K562 (cell line): Measurements from ENCODE around the gene PSMA7. TPM values are rescaled to one million over a fixed set of nuclear protein-coding genes. Genes with fewer than 3 reads are reported as not detected.

Source experiments
- BHLHE40 ChIP-seq: IDR thresholded peaks from 2 replicates; pipeline ENCODE4 v1.6.1; 2011; ENCODE audit warnings: low read length, improper control_type of control experiment
- EP300 ChIP-seq: IDR thresholded peaks from 2 replicates; pipeline ENCODE4 v1.6.1; 2012; ENCODE audit warnings: low read length, improper control_type of control experiment
- HNRNPUL1 ChIP-seq: fragments of 200-400 bp; formaldehyde crosslinking; IDR thresholded peaks from 2 replicates; pipeline ENCODE4 v1.6.1; 2017; ENCODE audit warnings: low read length
- KDM1A ChIP-seq, 2 experiments: fragments of 450-650 bp; IDR thresholded peaks; 2 replicates each; pipeline ENCODE4 v1.6.1; 2016; ENCODE audit warnings: mild to moderate bottlenecking in 2 of 2
- KDM2B ChIP-seq: fragments of 250-450 bp; sonication (Bioruptor Pico); IDR thresholded peaks from 2 replicates; pipeline ENCODE4 v1.8.0; 2021; ENCODE audit warnings: mild to moderate bottlenecking, moderate library complexity
- NR2C2 ChIP-seq, 2 experiments: fragments of 200-800 bp in 1 of 2; sonication (Bioruptor generic) in 1 of 2; sonication (generic) in 1 of 2; formaldehyde crosslinking in 1 of 2; IDR thresholded peaks; 2 replicates each; pipeline versions ENCODE4 v1.6.1 to v1.8.0; 2016 to 2022; ENCODE audit warnings: mild to moderate bottlenecking in 1 of 2, missing compliant biosample characterization in 1 of 2, missing genetic modification characterization in 1 of 2, missing genetic modification reagents in 1 of 2
- PML ChIP-seq: IDR thresholded peaks from 2 replicates; pipeline ENCODE4 v1.6.1; 2012; ENCODE audit warnings: low read length, inconsistent platforms
- SMAD1 ChIP-seq: fragments of 150-350 bp; IDR thresholded peaks from 2 replicates; pipeline ENCODE4 v1.6.1; 2014; ENCODE audit warnings: low read length, low read depth; ENCODE audit not compliant: partially characterized antibody
- SNRNP70 ChIP-seq: fragments of 200-400 bp; formaldehyde crosslinking; optimal IDR thresholded peaks from 2 replicates; pipeline ENCODE3; 2017; ENCODE audit warnings: low read depth, low read length
- TCFL5 ChIP-seq: fragments of 250-450 bp; sonication (Bioruptor Pico); conservative IDR thresholded peaks from 2 replicates; pipeline ENCODE4 v1.6.1; 2021; ENCODE audit warnings: mild to moderate bottlenecking, moderate library complexity, matching md5 sums
- ZC3H4 ChIP-seq: sonication (generic); formaldehyde crosslinking; IDR thresholded peaks from 2 replicates; pipeline ENCODE4 v1.9.0; 2021; ENCODE audit warnings: missing genetic modification reagents, borderline replicate concordance
- ZFPM2 ChIP-seq: fragments of 250-450 bp; sonication (Bioruptor Pico); IDR thresholded peaks from 2 replicates; pipeline ENCODE4 v1.5.1; 2022; ENCODE audit warnings: mild to moderate bottlenecking
- ZNF232 ChIP-seq: sonication (generic); formaldehyde crosslinking; IDR thresholded peaks from 2 replicates; pipeline ENCODE4 v1.8.0; 2022; ENCODE audit warnings: mild to moderate bottlenecking, missing genetic modification reagents
- polyA plus RNA-seq, 8 experiments: library from polyadenylated mRNA; depleted of rRNA in 4 of 8; stranded (reverse) in 5 of 8; unstranded in 3 of 8; fragments of >200 nt; fragmentation: Nextera tagmentation in 2 of 8; fragmentation: Illumina TruSeq in 1 of 8; extraction: Ambion mirVana in 2 of 8; extraction: Trizol in 1 of 8; gene quantifications; 2 replicates each; pipeline versions ENCODE4 v1.2.1 to v1.2.3, GENCODE V29; 2011 to 2014; ENCODE audit warnings: inconsistent platforms in 1 of 8, missing spikeins in 1 of 8
- total RNA-seq, 7 experiments: library from RNA; depleted of rRNA in 6 of 7; stranded (reverse); fragments of >200 nt in 6 of 7; fragmentation: Illumina TruSeq in 2 of 7; extraction: Trizol in 2 of 7; gene quantifications; 2 replicates each; pipeline versions ENCODE4 v1.2.1 to v1.2.3, GENCODE V29; 2011 to 2021; ENCODE audit warnings: low replicate concordance in 1 of 7
- TF ChIP-seq, protein P1 (sequence below): fragments of 450-650 bp; formaldehyde crosslinking; IDR thresholded peaks from 2 replicates; pipeline ENCODE4 v1.4.0; 2020; ENCODE audit warnings: mild to moderate bottlenecking, mixed read lengths
- TF ChIP-seq, protein P2 (sequence below): sonication (generic); formaldehyde crosslinking; IDR thresholded peaks from 2 replicates; pipeline ENCODE4 v1.8.0; 2022; ENCODE audit warnings: missing genetic modification reagents, mild to moderate bottlenecking, moderate library complexity, borderline replicate concordance
- TF ChIP-seq, protein P3 (sequence below): fragments of 250-450 bp; sonication (Bioruptor Pico); IDR thresholded peaks from 2 replicates; pipeline ENCODE4 v1.5.0; 2021
- TF ChIP-seq, protein P4 (sequence below): sonication (generic); formaldehyde crosslinking; IDR thresholded peaks from 2 replicates; pipeline ENCODE4 v1.9.0; 2022; ENCODE audit warnings: mild to moderate bottlenecking, missing genetic modification reagents

The PSMA7 gene
- total and polyA plus RNA-seq, 9 of the 15 experiments (the other 6 are each of a cell fraction or from before 2014, with no cell fraction given): 257 to 510 (median 393) TPM

DNA sequence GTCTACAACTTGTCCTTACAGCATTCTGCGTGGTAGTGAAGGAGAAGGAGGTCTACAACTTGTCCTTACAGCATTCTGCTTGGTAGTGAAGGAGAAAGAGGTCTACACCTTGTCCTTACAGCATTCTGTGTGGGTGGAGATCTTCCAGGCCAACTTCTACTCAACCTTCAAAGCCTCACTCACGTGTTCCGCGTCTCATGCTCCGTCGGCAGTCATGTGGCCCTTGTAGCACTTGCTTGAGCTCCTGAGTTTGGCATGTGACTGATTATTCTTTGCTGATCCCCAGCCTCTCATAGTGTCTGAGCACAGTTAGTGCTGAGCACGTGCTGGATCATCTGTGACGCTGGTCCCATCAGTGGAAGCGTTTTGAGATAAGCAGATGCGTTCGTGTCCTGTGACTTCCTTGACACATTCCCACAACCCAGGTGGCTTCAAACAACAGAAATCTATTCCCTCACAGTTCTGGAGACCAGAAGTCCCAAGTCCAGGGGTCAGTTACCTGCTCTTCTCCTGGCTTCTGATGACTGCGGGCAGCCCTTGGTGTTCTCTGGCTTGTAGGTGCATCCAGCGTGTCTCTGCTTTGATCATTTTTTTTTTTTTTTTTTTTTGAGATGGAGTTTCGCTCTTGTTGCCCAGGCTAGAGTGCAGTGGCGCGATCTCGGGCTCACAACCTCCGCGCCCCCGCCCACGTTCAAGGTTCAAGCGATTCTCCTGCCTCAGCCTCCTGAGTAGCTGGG, 3.0 kb upstream of the PSMA7 start (continued):
- TF ChIP-seq, protein P1, sequence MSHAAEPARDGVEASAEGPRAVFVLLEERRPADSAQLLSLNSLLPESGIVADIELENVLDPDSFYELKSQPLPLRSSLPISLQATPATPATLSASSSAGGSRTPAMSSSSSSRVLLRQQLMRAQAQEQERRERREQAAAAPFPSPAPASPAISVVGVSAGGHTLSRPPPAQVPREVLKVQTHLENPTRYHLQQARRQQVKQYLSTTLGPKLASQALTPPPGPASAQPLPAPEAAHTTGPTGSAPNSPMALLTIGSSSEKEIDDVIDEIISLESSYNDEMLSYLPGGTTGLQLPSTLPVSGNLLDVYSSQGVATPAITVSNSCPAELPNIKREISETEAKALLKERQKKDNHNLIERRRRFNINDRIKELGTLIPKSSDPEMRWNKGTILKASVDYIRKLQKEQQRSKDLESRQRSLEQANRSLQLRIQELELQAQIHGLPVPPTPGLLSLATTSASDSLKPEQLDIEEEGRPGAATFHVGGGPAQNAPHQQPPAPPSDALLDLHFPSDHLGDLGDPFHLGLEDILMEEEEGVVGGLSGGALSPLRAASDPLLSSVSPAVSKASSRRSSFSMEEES (CRISPR knock-in tag): peak; percentile 81
- TF ChIP-seq EP300 (peak; percentile 56; the same call in 1 of the 2 replicates), SMAD1 (no peak), ZFPM2 (no peak), NR2C2 (CRISPR knock-in tag; IDR thresholded peaks at IDR 0.05) (peak; percentile 86), NR2C2 (tag; IDR thresholded peaks at IDR 0.05) (no peak; the same call in 1 of the 2 replicates), BHLHE40 (peak; percentile 99), KDM2B (CRISPR knock-in tag) (no peak), KDM1A (IDR thresholded peaks at IDR 0.05) (no peak), ZNF232 (peak; percentile 59; the same call in 1 of the 2 replicates), PML (no peak), TCFL5 (CRISPR knock-in tag) (no peak), SNRNP70 (no peak), ZC3H4 (CRISPR knock-in tag) (no peak; the same call in 1 of the 2 replicates), HNRNPUL1 (no peak)
- TF ChIP-seq, protein P2, sequence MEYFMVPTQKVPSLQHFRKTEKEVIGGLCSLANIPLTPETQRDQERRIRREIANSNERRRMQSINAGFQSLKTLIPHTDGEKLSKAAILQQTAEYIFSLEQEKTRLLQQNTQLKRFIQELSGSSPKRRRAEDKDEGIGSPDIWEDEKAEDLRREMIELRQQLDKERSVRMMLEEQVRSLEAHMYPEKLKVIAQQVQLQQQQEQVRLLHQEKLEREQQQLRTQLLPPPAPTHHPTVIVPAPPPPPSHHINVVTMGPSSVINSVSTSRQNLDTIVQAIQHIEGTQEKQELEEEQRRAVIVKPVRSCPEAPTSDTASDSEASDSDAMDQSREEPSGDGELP (CRISPR knock-in tag): peak; percentile 88
- TF ChIP-seq, protein P3, sequence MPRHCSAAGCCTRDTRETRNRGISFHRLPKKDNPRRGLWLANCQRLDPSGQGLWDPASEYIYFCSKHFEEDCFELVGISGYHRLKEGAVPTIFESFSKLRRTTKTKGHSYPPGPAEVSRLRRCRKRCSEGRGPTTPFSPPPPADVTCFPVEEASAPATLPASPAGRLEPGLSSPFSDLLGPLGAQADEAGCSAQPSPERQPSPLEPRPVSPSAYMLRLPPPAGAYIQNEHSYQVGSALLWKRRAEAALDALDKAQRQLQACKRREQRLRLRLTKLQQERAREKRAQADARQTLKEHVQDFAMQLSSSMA (CRISPR knock-in tag): no peak
- TF ChIP-seq, protein P4, sequence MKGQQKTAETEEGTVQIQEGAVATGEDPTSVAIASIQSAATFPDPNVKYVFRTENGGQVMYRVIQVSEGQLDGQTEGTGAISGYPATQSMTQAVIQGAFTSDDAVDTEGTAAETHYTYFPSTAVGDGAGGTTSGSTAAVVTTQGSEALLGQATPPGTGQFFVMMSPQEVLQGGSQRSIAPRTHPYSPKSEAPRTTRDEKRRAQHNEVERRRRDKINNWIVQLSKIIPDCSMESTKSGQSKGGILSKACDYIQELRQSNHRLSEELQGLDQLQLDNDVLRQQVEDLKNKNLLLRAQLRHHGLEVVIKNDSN (CRISPR knock-in tag): peak; percentile 99
